ENCODE data around the gene ZNRD2.
"Not testable (repeated sequence)": the region's sequence is repeated elsewhere in the genome, so short reads cannot be mapped to it uniquely, and the experiment has no call there.

DNA sequence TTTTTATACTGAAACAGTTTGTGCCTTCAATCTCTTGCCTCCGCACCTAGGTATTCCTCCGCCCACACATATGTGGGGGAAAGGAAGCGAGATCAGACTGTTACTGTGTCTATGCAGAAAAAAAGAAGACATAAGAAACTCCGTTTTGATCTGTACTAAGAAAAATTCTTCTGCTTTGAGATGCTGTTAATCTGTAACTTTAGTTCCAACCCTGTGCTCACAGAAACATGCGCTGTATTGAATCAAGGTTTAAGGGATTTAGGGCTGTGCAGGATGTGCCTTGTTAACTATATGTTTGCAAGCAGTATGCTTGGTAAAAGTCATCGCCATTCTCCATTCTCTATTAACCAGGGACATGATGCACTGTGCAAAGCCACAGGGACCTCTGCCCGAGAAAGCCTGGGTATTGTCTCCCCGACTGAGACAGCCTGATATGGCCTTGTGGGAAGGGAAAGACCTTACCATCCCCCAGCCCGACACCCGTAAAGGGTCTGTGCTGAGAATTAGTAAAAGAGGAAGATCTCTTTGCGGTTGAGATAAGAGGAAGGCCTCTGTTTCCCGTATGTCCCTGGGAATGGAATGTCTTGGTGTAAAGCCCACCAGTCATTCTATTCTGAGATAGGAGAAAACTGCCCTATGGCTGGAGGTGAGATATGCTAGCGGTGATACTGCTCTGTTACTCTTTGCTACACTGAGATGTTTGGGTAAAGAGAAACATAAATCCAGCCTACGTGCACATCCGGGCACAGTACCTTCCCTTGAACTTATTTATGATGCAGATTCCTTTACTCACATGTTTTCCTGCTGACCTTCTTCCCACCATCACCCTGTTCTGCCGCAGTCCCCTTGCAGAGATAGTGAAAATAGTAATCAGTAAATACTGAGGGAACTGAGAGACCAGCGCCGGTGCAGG, 47.3 kb upstream of the ZNRD2 start:
- TF ChIP-seq, protein P1, sequence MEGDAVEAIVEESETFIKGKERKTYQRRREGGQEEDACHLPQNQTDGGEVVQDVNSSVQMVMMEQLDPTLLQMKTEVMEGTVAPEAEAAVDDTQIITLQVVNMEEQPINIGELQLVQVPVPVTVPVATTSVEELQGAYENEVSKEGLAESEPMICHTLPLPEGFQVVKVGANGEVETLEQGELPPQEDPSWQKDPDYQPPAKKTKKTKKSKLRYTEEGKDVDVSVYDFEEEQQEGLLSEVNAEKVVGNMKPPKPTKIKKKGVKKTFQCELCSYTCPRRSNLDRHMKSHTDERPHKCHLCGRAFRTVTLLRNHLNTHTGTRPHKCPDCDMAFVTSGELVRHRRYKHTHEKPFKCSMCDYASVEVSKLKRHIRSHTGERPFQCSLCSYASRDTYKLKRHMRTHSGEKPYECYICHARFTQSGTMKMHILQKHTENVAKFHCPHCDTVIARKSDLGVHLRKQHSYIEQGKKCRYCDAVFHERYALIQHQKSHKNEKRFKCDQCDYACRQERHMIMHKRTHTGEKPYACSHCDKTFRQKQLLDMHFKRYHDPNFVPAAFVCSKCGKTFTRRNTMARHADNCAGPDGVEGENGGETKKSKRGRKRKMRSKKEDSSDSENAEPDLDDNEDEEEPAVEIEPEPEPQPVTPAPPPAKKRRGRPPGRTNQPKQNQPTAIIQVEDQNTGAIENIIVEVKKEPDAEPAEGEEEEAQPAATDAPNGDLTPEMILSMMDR (IDR thresholded peaks at IDR 0.05; ENCODE audit: control extremely low read depth in 1 of 3, insufficient read depth in 1 of 3, low read depth in 1 of 3, low read length in 3 of 3), result not testable (repeated sequence)
- not testable (repeated sequence) for TF ChIP-seq GTF2F1 (IDR thresholded peaks at IDR 0.05; ENCODE audit: borderline replicate concordance, low read depth, low read length)
